Measurements from ENCODE around the gene ST8SIA5. TPM values are rescaled to one million over a fixed set of nuclear protein-coding genes. Genes with fewer than 3 reads are reported as not detected.
A peak's percentile ranks its signal among the peaks of the same experiment; 100 is the strongest.

Gene ST8SIA5
- total and polyA plus RNA-seq, 9 of the 15 experiments (the other 6 are each of a cell fraction or from before 2014, with no cell fraction given): 0.03 to 0.33 (median 0.06) TPM; not detected in 5

- BruUV-seq (replicated peaks): no TSS peak
- CTCF ChIA-PET (ENCODE audit: low intra/inter-chr PET ratio): no interaction called here
- in situ Hi-C loops (cut with MboI): loop anchor here (10.0 kb wide), 1 partner anchor 368 kb away; no protein-coding TSS in a partner anchor
Observed at GRCh38 chr18:46652372-46652771, 104.5 kb downstream of the ST8SIA5 start.

More at GRCh38 chr18:46652372-46652771, 104.5 kb downstream of the ST8SIA5 start:
- no peak overlapping the region for H3K9ac ChIP-seq (ENCODE audit: insufficient read depth in 1 of 2, low read depth in 2 of 2, low read length in 2 of 2)
- POLR2A ChIA-PET: interaction anchor here (0.6 kb wide), 1 partner anchor 80 kb away, joined by 3 read pairs; no protein-coding TSS in a partner anchor
- no peak for DNase-seq (ENCODE audit: extremely low read depth in 1 of 4, low spot score in 3 of 4)
- no peaks in the 10 kb centered on the region for H4K20me1 ChIP-seq (replicated peaks; ENCODE audit: control insufficient read depth, insufficient read depth, low read length)
- H3K9me1 ChIP-seq (ENCODE audit: control insufficient read depth, insufficient read depth, low read length): no peaks in the 10 kb centered on the region
- TF ChIP-seq BRF2 (IDR thresholded peaks at IDR 0.05; ENCODE audit: borderline replicate concordance, insufficient read depth, insufficient read length) (no peak), NEUROD1 (IDR thresholded peaks at IDR 0.05; ENCODE audit: borderline replicate concordance, low read depth, low read length, partially characterized antibody) (no peak), CHCHD3 (CRISPR knock-in tag; IDR thresholded peaks at IDR 0.05) (no peak), ZC3H8 (IDR thresholded peaks at IDR 0.05) (no peak), ZFPM2 (CRISPR knock-in tag; IDR thresholded peaks at IDR 0.05) (no peak), RAD21 (CRISPR knock-in tag; conservative IDR thresholded peaks at IDR 0.05 in 1 of 2, IDR thresholded peaks at IDR 0.05 in 1 of 2) (peak in 1 of 2 experiments; percentile 19; a peak in 1 of 4 replicates), BACH1 (tag; IDR thresholded peaks at IDR 0.05) (no peak)
- H3K36me3 ChIP-seq (ENCODE audit: control insufficient read depth, insufficient read depth, low read length): no peaks in the 10 kb centered on the region
- FAIRE-seq: no peak
- no peak overlapping the region for H2AFZ ChIP-seq (ENCODE audit: low read depth, low read length)
- H3K4me2 ChIP-seq (ENCODE audit: insufficient read depth, low read length): no peak overlapping the region
- no peak overlapping the region for H3K4me3 ChIP-seq
- intact Hi-C loops (cut with micrococcal nuclease): no loop called here
- no peaks in the 10 kb centered on the region for H3K9me3 ChIP-seq (replicated peaks; ENCODE audit: control insufficient read depth, insufficient read depth, low read depth, low read length)
- H3K4me1 ChIP-seq (replicated peaks in 1 of 2; ENCODE audit: control insufficient read depth in 2 of 2, insufficient read depth in 2 of 2, low read length in 2 of 2): peaks cover 0 to 4% of the 10 kb centered on the region in 2 experiments; a peak in 2 of 5 replicates
- H3K27me3 ChIP-seq (ENCODE audit: control insufficient read depth in 2 of 2, insufficient read depth in 2 of 2, low read length in 2 of 2): peaks cover 0 to 10% of the 10 kb centered on the region in 2 experiments; a peak in 2 of 5 replicates
- no peak for ATAC-seq
- H3K27ac ChIP-seq (ENCODE audit: extremely low read depth, low read depth, low read length): no peak overlapping the region
- no peaks in the 10 kb centered on the region for H3K79me2 ChIP-seq (ENCODE audit: control insufficient read depth, insufficient read depth, low read length)
